SIG-M5 (cell line): ENCODE measurements around the gene GALNT18.
"Not testable (repeated sequence)": the region's sequence is repeated elsewhere in the genome, so short reads cannot be mapped to it uniquely, and the experiment has no call there.

ENCODE experiments used
- DNase-seq: peaks from one replicate; lab custom pipeline; 2025; lab: John Stamatoyannopoulos, UW

Gene GALNT18

GRCh38 chr11:11458485-11458884, 163.3 kb downstream of the GALNT18 start:
- DNase-seq: no peak

- DNase-seq: no peak
These were observed 163.8 kb downstream of the GALNT18 start for GRCh38 chr11:11458001-11458400.

- no peak for DNase-seq
These were observed 164.9 kb downstream of the GALNT18 start for GRCh38 chr11:11456866-11457265.

GRCh38 chr11:11454671-11455223, 167.1 kb downstream of the GALNT18 start:
- DNase-seq: no peak

GRCh38 chr11:11451501-11452005, 170.3 kb downstream of the GALNT18 start:
- no peak for DNase-seq

- no peak for DNase-seq
These were observed 171.0 kb downstream of the GALNT18 start for GRCh38 chr11:11450744-11451362.

GRCh38 chr11:11449327-11449726, 172.5 kb downstream of the GALNT18 start:
- DNase-seq: no peak

- no peak for DNase-seq
These were observed 173.2 kb downstream of the GALNT18 start for GRCh38 chr11:11448626-11449025.

GRCh38 chr11:11447601-11448000, 174.2 kb downstream of the GALNT18 start:
- DNase-seq: not testable (repeated sequence)

GRCh38 chr11:11446967-11447366, 174.8 kb downstream of the GALNT18 start:
- DNase-seq: no peak

GRCh38 chr11:11446564-11446963, 175.2 kb downstream of the GALNT18 start:
- DNase-seq: no peak

- DNase-seq: no peak
These were observed 176.2 kb downstream of the GALNT18 start for GRCh38 chr11:11445441-11446185.

GRCh38 chr11:11444804-11445131, 177.0 kb downstream of the GALNT18 start:
- no peak for DNase-seq

GRCh38 chr11:11444027-11444803, 177.6 kb downstream of the GALNT18 start:
- no peak for DNase-seq

- DNase-seq: no peak
These were observed 179.0 kb downstream of the GALNT18 start for GRCh38 chr11:11442791-11443190.

- no peak for DNase-seq
These were observed 180.3 kb downstream of the GALNT18 start for GRCh38 chr11:11441516-11441915.

GRCh38 chr11:11441091-11441490, 180.7 kb downstream of the GALNT18 start:
- DNase-seq: no peak

- no peak for DNase-seq
These were observed 181.7 kb downstream of the GALNT18 start for GRCh38 chr11:11440144-11440543.

- DNase-seq: no peak
These were observed 182.2 kb downstream of the GALNT18 start for GRCh38 chr11:11439591-11439990.

GRCh38 chr11:11436715-11437313, 185.0 kb downstream of the GALNT18 start:
- DNase-seq: no peak

GRCh38 chr11:11435635-11436034, 186.2 kb downstream of the GALNT18 start:
- no peak for DNase-seq

GRCh38 chr11:11433960-11434359, 187.8 kb downstream of the GALNT18 start:
- no peak for DNase-seq
